Measurements from ENCODE around the gene LRRC42. TPM values are rescaled to one million over a fixed set of nuclear protein-coding genes. Genes with fewer than 3 reads are reported as not detected.

Gene LRRC42
- total and polyA plus RNA-seq, 10 of the 15 experiments (the other 5 are each of a cell fraction or from before 2014, with no cell fraction given) = 11.0 to 34.4 (median 23.0) TPM

- POLR2A ChIA-PET = interaction anchor here (1.1 to 1.3 kb wide), 4 partner anchors 10 to 71 kb away, joined by 3 to 7 read pairs (median 4); no protein-coding TSS in a partner anchor
- TF ChIP-seq ETV6 (conservative IDR thresholded peaks at IDR 0.05 in 1 of 2, IDR thresholded peaks at IDR 0.05 in 1 of 2; ENCODE audit: borderline replicate concordance in 1 of 2, low read depth in 1 of 2) (no peak), PBX3 (IDR thresholded peaks at IDR 0.05; ENCODE audit: insufficient replicate concordance, low read depth, low read length) (no peak), HDGF (IDR thresholded peaks at IDR 0.05) (0 out of 2 replicates have a peak, but pooled peaks have one; percentile 9), SIX5 (IDR thresholded peaks at IDR 0.05; ENCODE audit: low read depth, low read length, severe bottlenecking) (no peak)
- TF ChIP-seq, protein P1, sequence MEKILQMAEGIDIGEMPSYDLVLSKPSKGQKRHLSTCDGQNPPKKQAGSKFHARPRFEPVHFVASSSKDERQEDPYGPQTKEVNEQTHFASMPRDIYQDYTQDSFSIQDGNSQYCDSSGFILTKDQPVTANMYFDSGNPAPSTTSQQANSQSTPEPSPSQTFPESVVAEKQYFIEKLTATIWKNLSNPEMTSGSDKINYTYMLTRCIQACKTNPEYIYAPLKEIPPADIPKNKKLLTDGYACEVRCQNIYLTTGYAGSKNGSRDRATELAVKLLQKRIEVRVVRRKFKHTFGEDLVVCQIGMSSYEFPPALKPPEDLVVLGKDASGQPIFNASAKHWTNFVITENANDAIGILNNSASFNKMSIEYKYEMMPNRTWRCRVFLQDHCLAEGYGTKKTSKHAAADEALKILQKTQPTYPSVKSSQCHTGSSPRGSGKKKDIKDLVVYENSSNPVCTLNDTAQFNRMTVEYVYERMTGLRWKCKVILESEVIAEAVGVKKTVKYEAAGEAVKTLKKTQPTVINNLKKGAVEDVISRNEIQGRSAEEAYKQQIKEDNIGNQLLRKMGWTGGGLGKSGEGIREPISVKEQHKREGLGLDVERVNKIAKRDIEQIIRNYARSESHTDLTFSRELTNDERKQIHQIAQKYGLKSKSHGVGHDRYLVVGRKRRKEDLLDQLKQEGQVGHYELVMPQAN (conservative IDR thresholded peaks at IDR 0.05) = no peak
- H3K4me2 ChIP-seq (ENCODE audit: control insufficient read depth, insufficient read depth) = peak overlapping the region; percentile 79
- ATAC-seq = no peak
- RAD21 ChIA-PET (ENCODE audit: unreplicated experiment) = interaction anchor here (0.7 to 9.4 kb wide), 13 partner anchors 9 to 111 kb away, joined by 3 to 73 read pairs (median 5); no protein-coding TSS in a partner anchor
- no TSS peak for BruUV-seq (replicated peaks)
- H3K9ac ChIP-seq (ENCODE audit: control insufficient read depth, insufficient read depth, low read length) = peak overlapping the region; percentile 69
- H3K79me2 ChIP-seq (ENCODE audit: control insufficient read depth, insufficient read depth, low read length) = peaks cover 46% of the 10 kb centered on the region
- H3K27me3 ChIP-seq (replicated peaks in 1 of 2; ENCODE audit: control insufficient read depth in 2 of 2, insufficient read depth in 2 of 2, low read length in 1 of 2) = no peaks in the 10 kb centered on the region
- in situ Hi-C loops (cut with MboI) = no loop called here
- H3K27ac ChIP-seq (ENCODE audit: control insufficient read depth, insufficient read depth) = peak overlapping the region; percentile 68
- no peak for FAIRE-seq
- 60% methylated on average over 6 of the region's 6 CpGs for WGBS (ENCODE audit: insufficient coverage, insufficient replicate concordance, low lambda C conversion rate, missing lambda C conversion rate)
- no peak overlapping the region for H2AFZ ChIP-seq (ENCODE audit: control insufficient read depth, low read depth, low read length)
- H3K4me1 ChIP-seq (ENCODE audit: control insufficient read depth, insufficient read depth, low read length) = peaks cover 3% of the 10 kb centered on the region; the same call in 1 of the 2 replicates
- CTCF ChIA-PET = interaction anchor here (0.7 to 11.1 kb wide), 19 partner anchors 9 to 134 kb away, joined by 3 to 200 read pairs (median 5); partner anchors contain the start of gene TMEM59
- peak overlapping the region; percentile 79 for H3K4me3 ChIP-seq
- H3K9me3 ChIP-seq (replicated peaks; ENCODE audit: control insufficient read depth, insufficient read depth, low read length) = no peaks in the 10 kb centered on the region
- peaks cover 4% of the 10 kb centered on the region in 2 experiments; a peak in 2 of 4 replicates for H3K36me3 ChIP-seq (ENCODE audit: control insufficient read depth in 2 of 2, insufficient read depth in 2 of 2, low read length in 1 of 2)
- intact Hi-C loops (cut with micrococcal nuclease; ENCODE audit: unreplicated experiment) = loop anchor here (2.0 kb wide), 1 partner anchor 105 kb away; the partner anchor contains the start of genes TCEANC2 and TMEM59
- SMC1A ChIA-PET (ENCODE audit: uncharacterized antibody, unreplicated experiment) = interaction anchor here (0.7 to 7.6 kb wide), 20 partner anchors 9 to 134 kb away, joined by 3 to 95 read pairs (median 5); partner anchors contain the start of gene YIPF1
- no peak for DNase-seq (ENCODE audit: low read depth, low spot score)
- H4K20me1 ChIP-seq (ENCODE audit: control insufficient read depth, insufficient read depth) = no peaks in the 10 kb centered on the region
These were observed 1.2 kb downstream of the LRRC42 start for GRCh38 chr1:53947172-53947907.
